Endothelial cell of umbilical vein (primary cell): ENCODE measurements around the gene NFATC2. TPM values are rescaled to one million over a fixed set of nuclear protein-coding genes. Genes with fewer than 3 reads are reported as not detected.

ENCODE experiments used
- BruUV-seq: library from RNA; stranded (reverse); fragments of 400-500 nt; replicated peaks from 2 replicates; lab custom pipeline; 2021; lab: Mats Ljungman, UMichigan
- CTCF ChIA-PET: fragments of 300-600, 350-600 bp; sonication (Branson Sonifier 250); formaldehyde crosslinking; loops from one replicate; lab custom pipeline; 2021; ENCODE audit warnings: antibody characterized with exemption, inconsistent platforms; lab: Charles Lee
- POLR2A ChIA-PET: fragments of 300-600, 350-600 bp; sonication (Branson Sonifier 250); formaldehyde crosslinking; loops from one replicate; lab custom pipeline; 2021; ENCODE audit warnings: antibody characterized with exemption, inconsistent platforms; lab: Charles Lee
- DNase-seq: peaks from one replicate; pipeline ENCODE4 v3.0.0-alpha.2; 2011; ENCODE audit warnings: low read depth, low spot score
- FAIRE-seq: peaks from 2 replicates; lab custom pipeline; 2011; peaks lifted over from hg19 to GRCh38; lab: Jason Lieb, UNC
- H2AFZ ChIP-seq: 2 replicates; pipeline ENCODE4 v1.6.0; 2012; ENCODE audit warnings: low read depth, low read length, control low read depth, inconsistent platforms
- H3K27ac ChIP-seq: 2 replicates; pipeline ENCODE4 v1.5.1; 2011; ENCODE audit warnings: low read depth, mild to moderate bottlenecking, control low read depth, low read length, moderate library complexity; ENCODE audit not compliant: insufficient read depth
- H3K27me3 ChIP-seq, 2 experiments: 2 replicates each; pipeline versions ENCODE4 v1.6.0 to v1.6.1; 2011; ENCODE audit warnings: low read length in 2 of 2, mixed read lengths in 1 of 2; ENCODE audit not compliant: control insufficient read depth in 2 of 2, insufficient read depth in 2 of 2
- H3K36me3 ChIP-seq, 2 experiments: 2 replicates in 1 of 2; 3 replicates in 1 of 2; pipeline ENCODE4 v1.5.1; 2011; ENCODE audit warnings: low read length in 2 of 2, mild to moderate bottlenecking in 1 of 2, moderate library complexity in 1 of 2; ENCODE audit not compliant: control insufficient read depth in 2 of 2, insufficient read depth in 2 of 2; ENCODE audit errors: extremely low read depth in 1 of 2
- H3K4me1 ChIP-seq: 3 replicates; pipeline ENCODE4 v1.5.1; 2011; ENCODE audit warnings: mild to moderate bottlenecking, low read length; ENCODE audit not compliant: control insufficient read depth, insufficient read depth; ENCODE audit errors: extremely low read depth
- H3K4me2 ChIP-seq: 2 replicates; pipeline ENCODE4 v1.6.1; 2011; ENCODE audit warnings: low read length, control low read depth, mixed read lengths; ENCODE audit not compliant: insufficient read depth
- H3K4me3 ChIP-seq, 3 experiments: fragments of 200-600 bp in 1 of 3; sonication (generic), shearing (Covaris generic) in 1 of 3; replicated peaks in 1 of 3; 2 replicates each; pipeline ENCODE4 v1.5.1; 2011 to 2016; ENCODE audit warnings: control low read depth in 3 of 3, low read length in 3 of 3, mild to moderate bottlenecking in 2 of 3, inconsistent platforms in 1 of 3, low read depth in 1 of 3, moderate library complexity in 1 of 3; ENCODE audit not compliant: insufficient read depth in 1 of 3
- H3K79me2 ChIP-seq: 2 replicates; pipeline ENCODE4 v1.6.0; 2012; ENCODE audit warnings: low read length, inconsistent platforms; ENCODE audit not compliant: control insufficient read depth, insufficient read depth
- H3K9ac ChIP-seq: replicated peaks from 2 replicates; pipeline ENCODE3; 2011; ENCODE audit warnings: low read length, control low read depth; ENCODE audit not compliant: insufficient read depth; ENCODE audit errors: extremely low read depth
- H3K9me1 ChIP-seq: replicated peaks from 3 replicates; pipeline ENCODE4 v1.6.0; 2011; ENCODE audit warnings: mild to moderate bottlenecking, low read length; ENCODE audit not compliant: control insufficient read depth, insufficient read depth; ENCODE audit errors: extremely low read depth
- H3K9me3 ChIP-seq: replicated peaks from 2 replicates; pipeline ENCODE4 v1.5.1; 2012; ENCODE audit warnings: low read length, inconsistent platforms; ENCODE audit not compliant: control insufficient read depth, insufficient read depth
- H4K20me1 ChIP-seq: replicated peaks from 2 replicates; pipeline ENCODE3; 2011; ENCODE audit warnings: mild to moderate bottlenecking, low read length; ENCODE audit not compliant: control insufficient read depth, insufficient read depth; ENCODE audit errors: extremely low read depth
- EZH2 ChIP-seq: IDR thresholded peaks from 2 replicates; pipeline ENCODE4 v1.6.1; 2012; ENCODE audit warnings: borderline replicate concordance, low read depth, mild to moderate bottlenecking, moderate library complexity, low read length, inconsistent platforms; ENCODE audit not compliant: severe bottlenecking
- MYC ChIP-seq: IDR thresholded peaks from one replicate; pipeline ENCODE4 v1.6.1; 2011; ENCODE audit warnings: mild to moderate bottlenecking, low read depth, low read length
- POLR2A ChIP-seq: IDR thresholded peaks from 2 replicates; pipeline ENCODE4 v1.6.1; 2012; ENCODE audit warnings: low read depth, mild to moderate bottlenecking, control low read depth, low read length
- dilution Hi-C: fragments of 300-500 bp; cut with MboI; formaldehyde crosslinking; loops from one replicate; pipeline ENCODE4 v1.15.0; 2019; ENCODE audit warnings: low sequenced_read_pairs; ENCODE audit not compliant: extremely low pct_ligation_motif_present
- intact Hi-C: fragments of 100-400 bp; cut with micrococcal nuclease; formaldehyde crosslinking; loops from one replicate; pipeline ENCODE4 v1.10.0; 2022
- polyA plus RNA-seq, 4 experiments: library from polyadenylated mRNA; depleted of rRNA in 3 of 4; stranded (reverse) in 3 of 4; unstranded in 1 of 4; fragments of >200 nt; gene quantifications; 2 replicates each; pipeline versions ENCODE4 v1.2.1 to v1.2.3, GENCODE V29; 2011 to 2012; ENCODE audit warnings: missing spikeins in 1 of 4
- total RNA-seq: library from RNA; stranded (reverse); gene quantifications from 2 replicates; pipeline ENCODE4 v1.2.3, GENCODE V29; 2021
- TF ChIP-seq, protein P1 (sequence below): IDR thresholded peaks from 2 replicates; pipeline ENCODE4 v1.6.1; 2011; ENCODE audit not compliant: insufficient read depth, insufficient read length

Gene NFATC2
- total and polyA plus RNA-seq, 2 donors (not counting 3 experiments of a cell fraction or from before 2014, with no cell fraction given) = 3.1 to 13.0 TPM

DNA sequence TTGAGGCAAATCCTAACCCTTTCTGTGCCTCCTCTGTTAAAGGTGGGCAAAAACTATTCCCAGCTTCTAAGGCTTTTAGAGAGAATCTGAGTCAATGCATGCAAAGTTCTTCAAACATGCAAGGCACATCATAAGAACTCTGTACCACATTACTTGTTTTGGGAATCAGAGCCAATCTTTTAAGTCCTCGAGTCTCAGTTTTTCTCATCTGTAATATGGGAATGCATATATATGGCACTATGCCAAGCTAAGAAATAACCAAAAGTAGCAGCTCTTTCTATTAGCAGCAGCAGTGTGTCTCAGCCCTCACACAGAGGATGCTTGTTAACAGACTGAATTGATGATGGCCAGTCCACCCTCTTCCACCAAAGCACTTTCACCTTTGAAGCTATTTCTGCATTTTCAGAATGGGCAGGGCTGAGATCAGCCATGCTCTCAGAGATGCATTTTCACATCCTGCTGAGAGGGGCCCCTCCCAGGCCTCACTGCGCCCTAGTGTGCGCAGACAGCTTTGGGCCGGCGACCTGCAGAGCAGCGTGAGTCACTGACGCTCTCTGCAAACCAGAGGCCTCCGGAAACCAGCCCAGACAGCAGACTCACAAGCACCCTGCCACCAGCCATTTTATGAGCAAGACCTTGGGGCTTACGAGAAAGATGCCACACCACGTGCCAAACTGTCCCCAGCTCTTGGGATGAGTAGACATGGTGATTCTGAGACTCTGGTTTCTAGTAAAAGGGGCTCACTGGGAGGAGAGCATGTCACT is 138.0 kb downstream of the NFATC2 start:
- intact Hi-C loops (no loop called here), dilution Hi-C loops (loop anchor here (25.0 kb wide), 1 partner anchor 183 kb away; no protein-coding TSS in a partner anchor)
- no peak overlapping the region for H3K27ac ChIP-seq
- H3K9ac ChIP-seq = no peak overlapping the region
- H3K36me3 ChIP-seq = peaks cover 0 to 6% of the 10 kb centered on the region in 2 experiments
- no peaks in the 10 kb centered on the region for H3K27me3 ChIP-seq
- no peaks in the 10 kb centered on the region for H3K79me2 ChIP-seq
- DNase-seq (no peak), FAIRE-seq (no peak)
- no peak overlapping the region for H3K4me2 ChIP-seq
- H3K9me1 ChIP-seq = no peaks in the 10 kb centered on the region
- BruUV-seq = no TSS peak
- no peak overlapping the region for H2AFZ ChIP-seq
- CTCF ChIA-PET = interaction anchor here (1.1 to 1.9 kb wide), 4 partner anchors 16 to 190 kb away, joined by 3 to 7 read pairs (median 5); no protein-coding TSS in a partner anchor
- POLR2A ChIA-PET = no interaction called here
- H3K4me3 ChIP-seq = no peak overlapping the region
- TF ChIP-seq MYC = no peak
- peaks cover 4% of the 10 kb centered on the region for H3K4me1 ChIP-seq
- no peaks in the 10 kb centered on the region for H3K9me3 ChIP-seq
- H4K20me1 ChIP-seq = no peaks in the 10 kb centered on the region

DNA sequence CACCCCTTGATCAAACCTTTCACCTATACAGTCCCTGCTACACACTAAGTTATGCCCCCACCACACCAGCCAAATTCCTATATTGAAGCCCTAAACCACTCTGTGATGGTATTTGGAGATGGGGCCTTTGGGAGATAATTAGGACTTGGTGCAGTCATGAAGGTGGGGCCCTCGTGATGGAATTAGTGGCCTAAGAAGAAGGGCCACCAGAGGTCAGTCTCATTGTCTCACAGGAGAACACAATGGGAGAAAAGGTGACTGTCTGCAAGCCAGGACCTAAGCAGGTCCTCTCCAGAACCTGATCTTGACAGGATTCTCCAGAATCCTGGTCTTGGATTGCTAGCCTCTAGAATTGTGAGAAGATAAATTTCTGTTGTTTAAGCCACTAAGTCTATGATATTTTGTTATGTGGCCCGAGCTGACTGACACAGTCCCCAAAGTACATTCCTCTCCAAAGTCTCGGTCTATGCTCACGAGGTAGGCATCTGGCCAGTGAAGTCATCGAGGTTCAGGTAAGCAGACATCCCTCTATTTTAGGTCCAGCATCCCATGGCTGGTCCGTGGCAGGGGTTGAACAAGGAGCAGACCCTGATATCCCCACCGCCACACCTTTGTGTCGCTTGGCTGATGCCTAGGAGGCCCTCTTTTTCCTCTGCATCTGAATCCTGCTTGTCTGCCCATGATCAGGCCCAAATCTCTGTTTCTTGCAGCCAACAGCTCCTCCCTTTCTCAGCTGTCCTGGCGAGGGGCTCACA is 138.9 kb downstream of the NFATC2 start:
- Histone ChIP-seq H3K9ac (no peak overlapping the region), H2AFZ (no peak overlapping the region), H3K36me3 (peaks cover 0 to 6% of the 10 kb centered on the region in 2 experiments), H3K27ac (no peak overlapping the region), H4K20me1 (no peaks in the 10 kb centered on the region), H3K79me2 (no peaks in the 10 kb centered on the region), H3K4me1 (peaks cover 3% of the 10 kb centered on the region), H3K9me3 (no peaks in the 10 kb centered on the region), H3K4me2 (no peak overlapping the region), H3K4me3 (no peak overlapping the region), H3K27me3 (no peaks in the 10 kb centered on the region), H3K9me1 (no peaks in the 10 kb centered on the region)
- dilution Hi-C loops (loop anchor here (25.0 kb wide), 1 partner anchor 184 kb away; no protein-coding TSS in a partner anchor), intact Hi-C loops (no loop called here)
- TF ChIP-seq EZH2 (no peak), POLR2A (no peak)
- TF ChIP-seq, protein P1, sequence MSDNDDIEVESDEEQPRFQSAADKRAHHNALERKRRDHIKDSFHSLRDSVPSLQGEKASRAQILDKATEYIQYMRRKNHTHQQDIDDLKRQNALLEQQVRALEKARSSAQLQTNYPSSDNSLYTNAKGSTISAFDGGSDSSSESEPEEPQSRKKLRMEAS = no peak
- FAIRE-seq = no peak
- POLR2A ChIA-PET = no interaction called here
- no TSS peak for BruUV-seq
- DNase-seq = no peak
- CTCF ChIA-PET = interaction anchor here (1.1 to 1.6 kb wide), 4 partner anchors 14 to 191 kb away, joined by 3 to 7 read pairs (median 4); no protein-coding TSS in a partner anchor
